Activated T-cell treated with anti-CD3 and anti-CD28 coated beads, Interleukin-2, amount 50 U/mL, for 48 hours (primary cell): ENCODE data around the gene SLC10A7.
A peak's percentile ranks its signal among the peaks of the same experiment; 100 is the strongest.

Experiments used
- DNase-seq, 2 experiments: peaks; one replicate each; pipeline ENCODE4 v3.0.0-alpha.2; 2020

The SLC10A7 gene

DNA sequence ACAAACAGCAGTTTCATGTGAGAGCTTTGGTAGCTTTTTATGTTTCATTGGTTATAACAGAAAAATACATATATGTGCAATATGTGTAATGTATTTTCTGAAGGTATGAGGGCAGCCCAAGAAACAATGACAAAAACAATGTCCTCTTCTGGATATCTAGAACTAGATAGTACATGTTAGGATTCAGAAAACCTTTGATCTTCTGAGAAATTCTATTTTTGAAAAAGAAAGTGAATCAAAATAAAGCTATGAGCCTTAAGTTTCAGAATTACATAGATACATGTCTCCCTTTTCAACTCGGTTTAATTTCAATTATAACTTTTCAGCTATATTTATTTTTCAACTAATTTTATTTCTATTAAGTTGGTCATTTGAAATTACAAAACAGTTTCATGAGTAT is 175.5 kb downstream of the SLC10A7 start:
- DNase-seq: no peak

DNA sequence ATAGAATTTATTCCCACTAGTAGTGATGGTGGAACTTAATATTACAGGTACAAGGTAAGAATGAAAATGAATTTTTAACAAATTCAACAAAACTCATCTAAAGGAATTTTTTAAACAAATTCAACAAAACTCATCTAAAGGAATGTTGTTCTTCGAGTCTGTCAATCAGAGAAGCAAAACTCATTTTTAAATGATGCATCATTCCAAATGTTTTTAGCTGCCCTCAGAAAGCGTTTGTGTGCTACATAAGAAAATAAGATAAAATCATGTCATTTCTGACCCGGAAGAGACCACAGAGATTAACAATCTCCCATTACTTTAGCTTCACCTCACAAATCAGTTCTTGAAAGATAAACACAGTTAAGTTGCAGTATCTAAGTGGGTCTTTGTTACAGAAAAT is 178.0 kb downstream of the SLC10A7 start:
- DNase-seq: no peak

DNA sequence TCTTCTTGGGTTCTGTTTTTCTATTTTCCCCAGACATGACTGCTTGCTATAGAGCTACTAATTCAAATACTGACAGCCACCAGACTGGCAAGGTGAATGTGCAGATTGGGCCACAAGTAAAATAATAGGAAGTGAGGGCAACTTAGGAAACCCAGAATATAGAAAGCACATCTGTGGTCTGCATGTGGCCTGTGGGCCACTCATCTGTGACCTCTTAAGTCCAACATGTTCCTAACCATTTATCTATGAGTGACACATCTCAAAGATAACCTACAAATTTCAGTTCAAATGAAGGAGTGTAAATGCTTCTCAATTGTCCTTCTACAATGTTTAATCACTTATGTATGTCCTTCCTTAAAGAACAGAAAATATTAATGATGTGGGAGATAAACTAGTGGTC is 178.5 kb downstream of the SLC10A7 start:
- no peak for DNase-seq

DNA sequence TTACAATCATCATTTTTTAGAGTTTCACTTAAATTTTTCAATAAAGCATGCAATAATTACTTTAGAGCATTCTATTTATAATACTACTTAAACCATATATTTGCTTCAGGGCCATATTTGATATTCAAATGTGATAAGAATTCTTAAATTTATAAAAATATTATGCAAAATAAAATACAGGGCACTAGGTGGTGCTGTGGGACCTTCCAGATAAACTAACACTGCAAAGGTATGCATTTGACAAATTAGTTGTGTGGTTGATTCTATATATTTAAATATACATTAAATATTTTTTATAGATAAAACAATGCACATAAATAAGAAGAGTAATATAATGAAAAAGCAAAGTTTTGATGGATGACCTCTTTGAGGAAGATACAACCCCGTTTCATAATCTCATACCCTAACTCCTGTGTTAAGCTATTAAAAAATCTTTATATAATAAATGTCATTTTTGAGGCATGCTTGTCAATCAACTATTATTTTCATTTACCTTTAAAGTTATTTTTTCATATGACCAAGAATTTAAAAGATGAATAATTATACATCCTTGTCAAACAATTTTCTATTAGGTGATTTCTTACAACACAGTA is 179.0 kb downstream of the SLC10A7 start:
- no peak for DNase-seq

DNA sequence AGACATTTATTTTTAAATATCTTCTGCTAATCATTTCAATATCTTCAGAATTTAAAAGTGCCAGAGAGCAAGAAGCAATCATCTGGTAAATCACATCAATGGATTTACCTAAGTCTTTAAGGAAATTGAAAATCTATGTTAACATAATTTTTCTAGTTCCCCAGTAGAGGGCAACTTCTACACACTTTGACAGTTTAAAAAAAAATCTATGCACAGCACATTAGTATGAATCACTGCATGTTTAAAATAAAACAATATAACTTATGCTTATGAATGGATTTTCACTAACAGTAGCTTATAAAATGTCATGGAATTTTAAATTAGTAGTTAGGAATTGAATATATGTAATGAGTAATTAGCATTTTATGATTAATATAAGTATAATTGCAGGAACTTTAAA is 180.9 kb downstream of the SLC10A7 start:
- no peak for DNase-seq

DNA sequence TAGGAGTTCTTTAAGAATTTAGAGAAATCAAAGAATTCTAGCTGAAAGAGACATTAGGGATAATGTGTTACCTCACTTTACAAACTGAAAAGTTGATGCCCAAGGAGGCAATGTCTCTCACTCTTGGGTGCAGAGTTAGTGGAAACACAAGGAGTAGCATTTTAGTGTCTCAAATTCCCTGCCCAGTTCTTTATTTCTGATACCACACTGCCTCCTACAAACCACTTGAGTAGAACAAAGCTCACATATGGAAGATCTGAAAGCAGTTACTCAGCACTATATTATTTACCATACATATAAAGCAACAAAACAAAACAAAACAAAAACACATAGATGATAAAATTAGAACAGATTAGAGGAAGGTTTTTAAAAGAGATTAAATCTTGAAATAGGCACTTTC is 183.2 kb downstream of the SLC10A7 start:
- DNase-seq: no peak

DNA sequence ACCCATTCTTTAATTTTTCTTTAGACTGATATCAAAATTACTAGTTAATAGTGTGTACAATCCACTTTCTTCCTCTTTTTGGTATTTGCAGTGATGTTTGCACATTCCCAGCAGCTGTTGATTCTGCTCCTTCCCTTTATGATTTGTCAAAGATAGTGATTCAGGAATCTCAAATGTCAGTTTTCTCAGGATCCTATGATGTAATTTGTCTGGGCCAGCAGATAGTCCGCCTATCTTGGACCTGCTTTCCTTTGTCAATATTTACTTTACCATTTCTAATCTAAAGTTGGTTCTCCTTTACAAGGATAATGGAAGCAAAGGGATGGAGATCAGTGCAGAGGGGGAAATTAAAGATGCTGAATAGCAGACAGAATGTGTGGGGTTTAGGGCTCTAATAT is 185.3 kb downstream of the SLC10A7 start:
- DNase-seq: no peak

DNA sequence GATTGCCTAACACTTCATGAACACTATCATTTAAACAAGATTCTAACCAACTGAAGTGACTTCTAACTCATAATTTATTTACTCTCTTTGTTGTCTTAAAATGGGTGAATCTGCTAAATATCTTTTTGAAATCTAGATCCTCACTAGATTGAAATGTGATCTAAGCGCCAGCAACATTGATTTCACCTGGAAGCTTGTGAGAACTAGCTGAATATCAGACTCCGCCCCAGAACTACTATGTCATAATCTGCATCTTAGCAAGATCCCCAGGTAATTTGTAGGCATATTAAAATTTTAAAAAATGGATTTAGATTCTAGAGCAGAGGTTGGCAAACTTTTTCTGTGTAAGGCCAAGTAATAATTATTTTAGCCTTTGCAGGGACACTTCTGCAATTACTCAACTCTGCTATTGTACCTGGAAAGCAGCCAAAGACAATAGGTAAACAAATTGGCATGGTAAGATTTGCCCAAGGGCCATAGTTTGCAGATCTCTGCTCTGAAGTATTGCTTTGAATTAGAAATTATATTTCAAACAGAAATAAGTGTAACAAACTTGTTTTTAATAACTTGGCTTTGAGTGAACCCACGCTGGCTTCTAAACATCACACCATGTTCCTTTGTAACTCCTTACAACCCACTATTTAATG is 185.9 kb downstream of the SLC10A7 start:
- no peak for DNase-seq

DNA sequence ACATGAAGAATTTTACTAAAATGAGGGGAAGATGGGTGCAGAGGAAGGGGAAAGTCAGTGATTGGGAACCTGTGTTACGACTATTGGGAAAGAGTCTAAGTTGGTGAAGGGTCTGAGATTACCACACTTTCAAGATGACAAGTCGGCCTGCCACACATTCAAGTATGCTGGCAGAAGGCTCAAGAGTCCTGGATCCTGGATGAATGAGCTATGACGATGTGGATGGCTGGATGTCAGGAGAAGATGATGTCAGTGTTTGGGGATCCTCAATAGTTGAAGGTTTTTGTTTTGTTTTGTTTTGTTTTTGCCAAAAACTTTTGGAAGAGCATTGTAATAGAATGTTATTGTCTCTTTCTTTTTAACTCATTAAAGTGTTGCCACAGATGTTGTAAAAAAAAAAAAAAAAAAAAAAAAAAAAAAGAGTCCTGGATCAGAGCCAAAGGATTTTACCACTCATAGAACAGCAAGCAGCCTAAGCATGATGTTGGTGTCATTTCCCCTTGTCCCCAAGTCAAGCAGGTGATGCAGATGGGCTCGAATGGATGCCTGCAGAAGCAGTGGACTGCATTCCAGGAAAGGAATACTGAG is 186.8 kb downstream of the SLC10A7 start:
- no peak for DNase-seq

DNA sequence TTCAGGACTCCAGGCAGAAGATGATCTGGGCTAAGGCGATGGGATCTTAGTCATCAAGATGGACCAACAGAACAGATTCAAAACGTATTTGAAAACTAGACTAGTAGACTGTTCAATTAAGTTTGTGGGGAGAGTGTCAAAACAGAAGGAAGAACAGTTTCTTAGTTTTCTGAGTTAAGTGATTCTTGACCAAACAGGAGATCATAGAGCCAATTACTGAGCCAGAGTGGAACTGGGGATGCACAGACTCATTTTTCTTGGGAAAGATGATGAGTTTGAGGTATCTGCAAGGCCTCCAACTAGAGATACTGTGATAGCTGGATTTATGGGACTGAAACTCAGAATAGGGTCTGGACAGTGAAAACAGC is 187.9 kb downstream of the SLC10A7 start:
- DNase-seq: no peak

DNA sequence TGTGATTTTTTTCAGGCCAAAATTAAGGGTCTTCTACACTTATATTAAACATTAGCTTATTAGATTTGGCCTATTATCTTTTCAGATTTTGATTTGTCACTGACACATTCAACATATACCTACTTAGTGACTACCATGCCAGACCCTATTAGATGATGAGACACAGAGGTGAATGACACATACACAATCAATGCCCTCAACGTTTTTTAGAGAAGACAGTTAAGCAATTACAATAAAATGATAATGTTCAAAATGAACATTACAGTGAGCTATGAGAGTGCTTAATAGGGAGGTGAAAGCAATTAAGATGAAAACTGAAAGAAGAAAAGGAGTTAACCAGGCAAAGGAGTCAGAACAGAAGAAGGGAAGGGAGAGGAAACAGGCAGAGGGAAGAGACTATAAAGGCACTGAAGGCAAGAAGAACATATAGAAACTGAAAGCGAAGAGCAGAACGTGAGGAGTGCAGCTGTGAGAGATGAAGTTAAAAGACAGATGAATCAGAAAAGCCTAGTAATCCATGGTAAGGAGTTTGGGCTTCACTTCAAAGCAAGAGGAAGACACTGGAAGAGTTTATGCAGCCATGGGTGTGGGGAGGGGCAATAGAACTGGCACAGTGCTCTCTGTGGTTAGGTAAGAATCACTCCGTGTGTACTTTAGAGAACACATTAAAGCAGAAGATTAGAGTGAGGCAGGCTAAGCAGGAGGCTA is 188.4 kb downstream of the SLC10A7 start:
- DNase-seq: peak; percentile 32 to 37

DNA sequence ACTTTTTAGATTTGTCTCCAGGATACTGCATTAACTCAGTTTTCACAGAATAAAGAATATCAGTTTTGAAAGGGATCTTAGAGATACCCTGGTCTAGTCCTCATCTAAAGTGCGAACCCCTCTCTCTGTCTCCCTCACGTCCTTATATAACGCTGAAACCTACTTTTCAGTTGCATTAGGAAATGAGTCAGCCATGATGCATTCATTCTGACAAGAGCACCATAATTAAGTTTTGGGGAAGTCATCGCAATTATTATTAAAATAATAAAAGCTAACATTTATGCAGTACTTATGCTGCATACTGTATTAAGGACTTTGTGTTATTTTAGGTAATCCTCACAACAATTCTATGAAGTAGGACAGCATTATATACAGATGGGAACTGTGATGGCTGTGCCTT is 191.3 kb downstream of the SLC10A7 start:
- DNase-seq: no peak

DNA sequence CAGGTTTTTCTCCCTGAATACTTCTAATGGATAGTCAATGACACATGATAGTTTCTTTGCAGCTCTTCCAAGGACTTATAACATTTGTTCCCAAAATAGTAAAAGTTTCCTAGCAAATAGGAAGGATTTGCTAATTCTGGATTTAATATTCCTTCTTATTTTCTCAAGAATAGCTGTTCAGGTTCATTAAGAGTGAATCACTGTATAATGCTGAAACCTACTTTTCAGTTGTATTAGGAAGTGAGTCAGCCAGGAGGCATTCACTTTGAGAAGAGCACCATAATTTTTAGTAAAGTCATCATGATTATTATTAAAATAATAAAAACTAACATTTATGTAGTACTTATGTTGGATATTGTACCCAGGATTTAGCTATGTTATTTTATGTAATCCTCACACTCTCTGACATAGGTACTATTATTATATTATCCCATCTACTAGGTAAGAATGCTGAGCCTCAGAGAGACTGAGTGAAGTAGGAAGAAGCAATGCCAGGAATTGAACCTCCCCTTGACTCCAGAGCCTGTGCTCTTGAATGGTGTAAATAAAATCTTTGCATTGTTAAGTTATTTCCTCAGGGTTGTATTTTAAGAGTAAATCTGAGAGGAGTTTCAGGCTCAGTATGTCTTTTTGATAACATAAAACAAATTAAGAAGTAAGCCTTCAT is 192.6 kb downstream of the SLC10A7 start:
- no peak for DNase-seq

DNA sequence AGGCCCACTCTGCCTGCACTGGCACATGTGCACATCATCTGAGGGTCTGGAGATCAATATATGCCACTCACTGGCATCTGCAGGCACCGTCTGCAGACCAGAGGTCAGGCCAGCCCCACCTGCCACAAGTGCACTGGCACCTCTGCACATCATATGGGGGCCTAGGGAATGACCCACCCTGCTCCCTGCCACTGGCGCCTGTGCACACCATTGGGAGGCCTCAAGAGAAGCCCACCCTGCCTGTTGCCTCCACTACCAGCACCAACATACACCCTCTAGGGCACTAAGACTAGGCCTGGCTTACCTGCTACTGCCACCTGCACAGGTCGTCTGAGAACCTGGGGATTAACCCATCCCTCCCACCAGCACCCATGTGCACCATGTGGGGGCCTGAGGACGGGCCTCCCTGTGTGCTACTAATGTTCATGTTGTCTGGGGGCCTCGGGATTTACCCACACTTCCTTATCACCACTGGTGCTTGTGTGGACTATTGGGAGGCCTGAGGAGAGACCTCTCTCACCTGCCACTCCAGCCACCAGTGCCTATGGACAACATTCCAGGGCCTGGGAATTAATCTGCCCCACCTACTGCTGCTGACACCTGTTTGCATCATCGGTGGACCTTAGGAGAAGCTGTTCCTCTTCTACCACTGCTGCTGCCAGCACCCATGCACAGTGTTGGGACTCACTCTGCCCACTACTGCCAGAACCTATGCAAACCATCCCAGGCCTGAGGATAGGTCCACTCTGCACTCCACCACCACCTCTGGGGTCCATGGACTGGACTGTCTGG is 193.7 kb downstream of the SLC10A7 start:
- DNase-seq: no peak

DNA sequence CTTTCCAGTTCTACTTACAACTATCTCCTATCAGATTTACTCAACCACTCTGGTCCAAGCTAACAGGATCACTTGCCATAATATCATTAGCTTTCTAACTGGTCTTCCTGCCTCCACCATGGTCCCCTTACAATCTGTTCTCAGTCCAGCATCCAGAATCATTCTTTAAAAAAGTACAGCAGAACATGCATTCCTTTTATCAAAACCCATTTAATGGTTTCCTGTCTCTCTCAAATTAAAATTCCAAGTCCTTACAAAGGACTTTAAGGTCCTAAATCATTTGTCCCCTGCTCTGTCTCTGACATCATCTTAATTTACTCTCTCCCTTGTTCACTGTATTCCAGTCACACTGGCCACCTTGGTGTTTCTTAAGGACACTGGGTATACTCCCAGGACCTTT is 202.8 kb downstream of the SLC10A7 start:
- DNase-seq: no peak

DNA sequence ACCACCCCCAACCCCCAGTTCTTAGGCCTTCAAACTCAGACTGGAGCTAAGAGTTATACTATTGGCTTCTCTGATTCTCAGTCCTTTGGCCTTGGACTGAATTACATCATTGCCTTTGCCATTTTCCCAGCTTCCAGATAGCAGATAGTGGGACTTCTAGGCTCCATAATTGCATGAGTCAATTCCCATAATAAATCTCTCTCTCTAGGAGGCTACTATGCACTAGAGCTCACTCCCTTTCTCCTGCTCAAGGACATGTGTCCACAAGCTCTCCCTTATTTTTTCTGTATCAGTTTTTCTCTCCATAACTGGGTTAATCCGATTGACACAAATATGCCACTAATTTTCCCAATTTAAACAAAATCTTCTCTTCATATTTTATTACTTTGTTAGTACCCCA is 204.0 kb downstream of the SLC10A7 start:
- DNase-seq: no peak

DNA sequence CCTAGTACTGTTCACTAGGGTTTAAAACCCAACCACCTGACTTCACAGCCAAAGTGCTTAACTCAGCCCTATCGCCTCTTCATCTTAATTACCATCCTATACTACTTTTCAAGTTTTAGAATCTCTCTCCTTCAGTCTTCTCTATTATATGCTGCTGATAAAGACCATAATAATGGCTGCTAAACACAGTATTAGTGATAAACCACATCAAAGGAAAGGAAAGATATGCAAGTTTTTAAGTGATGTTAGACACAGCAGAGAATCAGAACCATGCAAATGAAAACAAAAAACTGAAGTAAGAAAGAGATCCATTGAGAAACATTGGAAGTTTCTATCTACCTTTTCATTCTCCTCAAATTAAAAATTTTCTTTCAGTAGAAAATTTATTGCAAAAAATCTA is 206.6 kb downstream of the SLC10A7 start:
- DNase-seq: no peak

DNA sequence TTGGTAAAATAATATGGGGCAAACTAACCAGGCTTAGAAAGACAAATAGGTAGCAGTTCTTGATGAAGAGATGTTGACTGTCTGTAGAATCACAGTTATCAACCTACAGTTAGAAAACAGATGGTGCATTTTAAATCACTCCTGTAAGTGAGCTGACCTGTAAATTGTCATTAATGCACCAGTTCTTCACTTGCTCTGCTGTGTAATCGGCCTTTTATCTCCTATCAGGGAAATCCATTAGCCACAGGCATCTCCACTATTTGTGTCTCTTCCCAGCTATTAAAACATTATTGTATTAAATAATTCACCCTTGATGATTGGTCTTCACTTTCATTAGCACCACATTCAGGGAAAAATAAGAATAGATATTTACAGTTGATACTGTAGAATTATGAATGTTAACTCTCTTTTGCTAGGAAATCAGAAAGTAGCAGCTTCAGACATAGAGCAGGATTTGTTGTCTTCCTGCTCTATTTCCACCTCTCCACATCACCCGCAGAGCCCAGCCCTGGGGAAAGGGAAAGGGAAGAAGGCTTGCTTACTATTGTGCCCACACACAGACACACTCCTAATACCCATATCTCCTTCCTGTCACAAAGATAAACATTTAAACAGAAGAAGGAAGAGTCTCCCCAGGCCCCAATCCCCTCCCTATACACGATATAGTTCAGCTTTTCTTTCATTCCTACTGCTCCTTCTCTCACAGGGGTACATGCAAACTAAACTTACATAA is 210.3 kb downstream of the SLC10A7 start:
- no peak for DNase-seq

DNA sequence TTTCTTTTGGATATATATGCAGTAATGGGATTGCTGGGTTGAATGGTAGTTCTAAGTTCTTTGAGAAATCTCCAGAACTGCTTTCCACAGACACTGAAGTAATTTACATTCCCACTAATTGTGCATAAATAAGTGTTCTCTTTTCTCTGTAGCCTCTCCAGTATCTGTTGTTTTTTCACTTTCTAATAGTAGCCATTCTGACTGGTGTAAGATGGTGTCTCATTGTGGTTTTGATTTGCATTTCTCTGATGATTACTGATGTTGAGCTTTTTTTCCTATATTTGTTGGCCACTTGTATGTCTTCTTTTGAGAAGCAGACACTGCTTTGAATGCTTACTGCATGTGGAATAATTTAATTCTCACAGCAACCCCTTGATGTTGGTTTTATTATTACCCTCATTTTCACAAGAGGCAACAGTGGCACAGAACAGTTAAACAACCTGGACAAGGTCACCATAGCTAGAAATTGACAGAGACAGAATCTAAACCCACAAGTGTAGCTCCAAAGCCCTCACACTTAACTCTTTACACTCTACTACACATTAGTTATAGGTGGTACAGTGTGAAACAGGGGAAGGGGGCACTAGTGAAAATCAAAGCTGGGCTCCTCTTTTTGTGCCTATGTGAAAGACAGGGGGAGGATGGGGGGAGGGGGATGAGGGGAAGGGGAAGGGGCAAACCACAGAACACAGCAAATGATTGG is 211.3 kb downstream of the SLC10A7 start:
- DNase-seq: no peak

DNA sequence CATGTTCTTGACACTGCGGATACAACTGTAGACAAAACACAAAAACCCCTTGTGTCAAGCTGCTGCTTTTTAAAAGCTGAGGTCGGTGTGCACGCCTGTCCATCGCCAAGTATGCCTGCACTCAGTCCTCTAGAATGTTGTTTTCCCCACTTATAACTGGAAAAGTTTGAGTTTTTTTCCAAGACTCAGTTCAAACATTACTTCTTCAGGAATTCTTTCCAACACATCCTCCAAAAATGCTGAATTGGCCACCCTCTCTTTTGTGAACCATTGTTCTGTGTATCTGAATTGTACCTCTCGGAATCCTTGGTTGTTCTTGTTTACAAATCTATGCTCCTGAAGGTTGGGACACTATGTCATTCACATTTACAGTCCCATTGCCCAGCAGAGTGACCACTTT is 212.8 kb downstream of the SLC10A7 start:
- DNase-seq: no peak

DNA sequence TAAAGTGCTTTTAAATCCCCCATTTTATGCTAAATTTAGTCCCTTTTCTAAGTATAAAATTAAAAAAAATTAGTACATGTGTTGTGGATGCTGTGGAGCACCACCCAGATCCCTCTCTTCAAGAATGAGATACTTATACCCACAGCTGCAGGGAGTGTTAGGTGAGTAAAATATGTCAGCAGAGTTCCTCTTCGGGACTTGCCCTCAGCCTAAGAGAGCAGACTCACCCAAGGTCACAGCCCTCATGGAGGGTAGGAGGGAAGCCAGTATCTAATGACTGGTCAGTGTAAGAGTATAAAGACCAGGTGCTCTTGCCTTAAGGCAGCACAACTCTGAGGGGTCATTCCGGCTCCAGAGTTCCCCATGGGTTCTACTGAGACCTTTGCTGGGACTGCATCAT is 218.9 kb downstream of the SLC10A7 start:
- DNase-seq: no peak

DNA sequence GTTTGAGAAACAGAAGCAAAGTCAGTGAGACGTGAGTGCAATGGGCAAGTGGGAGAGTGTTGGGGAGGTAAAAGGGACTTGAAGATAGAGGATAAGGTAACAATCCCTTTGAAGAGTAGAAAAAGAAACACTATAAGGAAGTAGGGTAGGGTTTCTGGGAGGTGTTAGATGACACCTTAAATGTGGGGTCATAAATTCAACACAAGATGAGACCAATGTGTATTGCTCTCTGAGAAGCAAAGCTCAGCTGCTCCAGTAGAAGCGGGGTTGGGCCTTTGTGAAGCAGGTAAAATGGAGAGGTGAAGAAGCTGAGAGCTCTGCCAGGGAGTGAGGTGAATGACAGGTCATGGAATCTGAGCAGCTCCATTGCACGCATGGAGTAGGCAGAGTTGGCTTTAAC is 222.1 kb downstream of the SLC10A7 start:
- DNase-seq: no peak
